Type B pancreatic cell (in vitro differentiated cells): Measurements from ENCODE around the gene LINC00237. TPM values are rescaled to one million over a fixed set of nuclear protein-coding genes. Genes with fewer than 3 reads are reported as not detected.

Experiments used
- DNase-seq: peaks from one replicate; pipeline ENCODE4 v3.0.0; 2021; ENCODE audit warnings: mixed read lengths; ENCODE audit not compliant: unreplicated experiment; ENCODE audit errors: extremely low spot score
- H3K27ac Mint-ChIP-seq: 2 replicates; pipeline ENCODE4 v1.8.0; 2021; ENCODE audit warnings: mild to moderate bottlenecking, mixed read lengths
- H3K27me3 Mint-ChIP-seq: 2 replicates; pipeline ENCODE4 v1.8.0; 2021; ENCODE audit warnings: mixed read lengths
- H3K36me3 Mint-ChIP-seq: 2 replicates; pipeline ENCODE4 v1.8.0; 2021; ENCODE audit warnings: mixed read lengths
- H3K4me1 Mint-ChIP-seq: one replicate; pipeline ENCODE4 v1.8.0; 2021; ENCODE audit warnings: mixed read lengths; ENCODE audit not compliant: unreplicated experiment
- H3K4me3 Mint-ChIP-seq: 2 replicates; pipeline ENCODE4 v1.8.0; 2021; ENCODE audit warnings: mild to moderate bottlenecking, mixed read lengths
- H3K9me3 Mint-ChIP-seq: 2 replicates; pipeline ENCODE4 v1.8.0; 2021; ENCODE audit warnings: mixed read lengths
- total RNA-seq: library from RNA; stranded (reverse); gene quantifications from 2 replicates; pipeline ENCODE4 v1.2.1, GENCODE V29; 2021; ENCODE audit warnings: low replicate concordance
- TF ChIP-seq, protein P1 (sequence below): fragments of 200-600 bp; sonication (generic); conservative IDR thresholded peaks from 2 replicates; pipeline ENCODE4 v1.5.0; 2021; ENCODE audit warnings: antibody characterized with exemption, mild to moderate bottlenecking

Gene LINC00237
- total RNA-seq, 1 donor from 2014 or later, result not detected

DNA sequence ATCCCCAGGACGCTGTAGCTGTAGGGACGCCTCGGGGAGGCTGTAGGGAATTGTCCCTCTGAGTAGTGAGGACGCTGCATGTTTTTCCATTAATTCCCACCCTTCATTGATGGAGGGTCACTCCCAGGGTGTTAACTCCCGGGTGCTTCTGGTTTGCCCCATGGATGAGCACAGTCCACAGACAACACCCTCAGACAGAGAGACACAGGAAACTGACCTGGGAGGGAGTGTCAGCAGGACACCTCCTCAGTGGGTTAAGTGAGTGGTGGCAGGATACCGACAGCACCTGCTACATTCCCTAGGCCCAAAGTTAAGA, 53.5 kb downstream of the LINC00237 start:
- no peak for DNase-seq
- no peaks in the 10 kb centered on the region for H3K36me3 Mint-ChIP-seq
- peaks cover 13% of the 10 kb centered on the region for H3K27me3 Mint-ChIP-seq
- TF ChIP-seq, protein P1, sequence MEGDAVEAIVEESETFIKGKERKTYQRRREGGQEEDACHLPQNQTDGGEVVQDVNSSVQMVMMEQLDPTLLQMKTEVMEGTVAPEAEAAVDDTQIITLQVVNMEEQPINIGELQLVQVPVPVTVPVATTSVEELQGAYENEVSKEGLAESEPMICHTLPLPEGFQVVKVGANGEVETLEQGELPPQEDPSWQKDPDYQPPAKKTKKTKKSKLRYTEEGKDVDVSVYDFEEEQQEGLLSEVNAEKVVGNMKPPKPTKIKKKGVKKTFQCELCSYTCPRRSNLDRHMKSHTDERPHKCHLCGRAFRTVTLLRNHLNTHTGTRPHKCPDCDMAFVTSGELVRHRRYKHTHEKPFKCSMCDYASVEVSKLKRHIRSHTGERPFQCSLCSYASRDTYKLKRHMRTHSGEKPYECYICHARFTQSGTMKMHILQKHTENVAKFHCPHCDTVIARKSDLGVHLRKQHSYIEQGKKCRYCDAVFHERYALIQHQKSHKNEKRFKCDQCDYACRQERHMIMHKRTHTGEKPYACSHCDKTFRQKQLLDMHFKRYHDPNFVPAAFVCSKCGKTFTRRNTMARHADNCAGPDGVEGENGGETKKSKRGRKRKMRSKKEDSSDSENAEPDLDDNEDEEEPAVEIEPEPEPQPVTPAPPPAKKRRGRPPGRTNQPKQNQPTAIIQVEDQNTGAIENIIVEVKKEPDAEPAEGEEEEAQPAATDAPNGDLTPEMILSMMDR, result no peak
- peaks cover 11% of the 10 kb centered on the region for H3K9me3 Mint-ChIP-seq
- peaks cover 11% of the 10 kb centered on the region for H3K4me1 Mint-ChIP-seq
- no peak overlapping the region for H3K4me3 Mint-ChIP-seq
- no peak overlapping the region for H3K27ac Mint-ChIP-seq

DNA sequence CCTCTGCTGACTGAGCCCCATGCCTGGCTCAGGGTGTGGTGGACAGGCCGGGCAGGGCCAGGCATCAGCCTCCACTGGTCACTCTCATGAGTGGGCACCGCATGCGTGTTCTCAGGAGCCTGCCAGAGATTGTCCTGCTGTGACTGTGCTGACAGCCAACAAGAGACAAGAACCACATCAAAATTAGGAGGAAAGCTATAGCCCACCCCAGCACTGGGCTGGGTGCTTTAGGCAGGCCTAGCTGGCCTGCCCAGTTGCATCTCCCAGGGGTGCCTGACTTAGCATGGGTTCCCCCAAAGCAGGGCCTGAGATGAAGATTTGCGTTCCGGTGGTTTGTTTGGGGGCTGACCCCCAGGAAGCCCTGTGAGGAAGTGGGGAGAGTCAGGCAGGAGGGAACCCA, 53.9 kb downstream of the LINC00237 start:
- TF ChIP-seq, protein P1, result no peak
- no peaks in the 10 kb centered on the region for H3K36me3 Mint-ChIP-seq
- DNase-seq, result no peak
- peaks cover 13% of the 10 kb centered on the region for H3K27me3 Mint-ChIP-seq
- peaks cover 11% of the 10 kb centered on the region for H3K4me1 Mint-ChIP-seq
- H3K9me3 Mint-ChIP-seq, result peaks cover 11% of the 10 kb centered on the region
- H3K4me3 Mint-ChIP-seq, result no peak overlapping the region
- no peak overlapping the region for H3K27ac Mint-ChIP-seq

DNA sequence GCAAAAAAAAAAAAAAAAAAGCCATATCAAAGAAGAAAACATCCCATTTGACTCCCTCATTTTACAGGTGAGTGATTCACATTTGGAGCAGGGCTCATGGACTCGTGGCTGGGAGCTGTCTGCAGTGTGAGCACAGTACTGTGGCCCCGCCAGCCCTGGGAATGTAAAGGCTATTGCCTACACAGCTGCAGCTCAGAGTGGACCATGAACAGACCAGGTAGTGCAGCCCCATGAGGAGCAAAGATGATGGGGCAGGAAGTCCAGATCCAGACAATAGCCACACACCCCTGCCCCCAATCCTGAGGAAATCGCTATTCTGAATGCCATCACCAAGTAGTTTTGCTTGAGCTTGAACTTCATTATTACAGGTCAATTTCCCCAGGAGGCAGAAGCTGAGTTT, 55.4 kb downstream of the LINC00237 start:
- Mint-ChIP-seq H3K4me1 (peaks cover 11% of the 10 kb centered on the region), H3K27ac (no peak overlapping the region), H3K27me3 (peaks cover 21% of the 10 kb centered on the region), H3K4me3 (no peak overlapping the region), H3K36me3 (no peaks in the 10 kb centered on the region), H3K9me3 (peaks cover 11% of the 10 kb centered on the region)
- TF ChIP-seq, protein P1, result no peak
- no peak for DNase-seq

DNA sequence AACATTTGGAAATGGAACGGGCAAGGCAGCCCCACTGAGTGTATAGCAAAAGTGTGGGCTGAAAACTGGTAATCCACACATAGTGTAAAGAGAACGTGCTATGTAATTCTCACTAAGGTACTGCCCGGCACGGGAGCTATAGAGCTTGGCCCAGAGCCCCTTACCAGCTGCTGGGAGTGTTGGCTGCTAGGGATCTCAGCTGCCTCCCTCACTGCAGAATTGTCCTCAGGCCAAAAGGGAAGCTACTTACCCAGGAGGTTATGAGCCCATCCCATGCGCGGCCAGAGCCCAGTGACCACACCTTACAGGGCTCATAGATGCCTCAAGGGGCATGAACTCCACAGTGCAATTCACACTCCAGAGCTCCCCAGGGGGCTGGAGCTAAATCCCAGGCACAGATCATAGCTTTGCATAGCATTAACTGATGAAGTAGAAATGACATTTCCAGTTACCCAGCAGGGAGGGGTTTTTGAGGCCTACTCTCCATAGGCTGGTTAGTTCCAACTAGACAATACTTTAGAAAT, 56.8 kb downstream of the LINC00237 start:
- Mint-ChIP-seq H3K27me3 (peaks cover 26% of the 10 kb centered on the region), H3K9me3 (peaks cover 11% of the 10 kb centered on the region), H3K27ac (no peak overlapping the region), H3K4me1 (peaks cover 11% of the 10 kb centered on the region), H3K36me3 (no peaks in the 10 kb centered on the region), H3K4me3 (no peak overlapping the region)
- DNase-seq, result no peak
- TF ChIP-seq, protein P1, result no peak

DNA sequence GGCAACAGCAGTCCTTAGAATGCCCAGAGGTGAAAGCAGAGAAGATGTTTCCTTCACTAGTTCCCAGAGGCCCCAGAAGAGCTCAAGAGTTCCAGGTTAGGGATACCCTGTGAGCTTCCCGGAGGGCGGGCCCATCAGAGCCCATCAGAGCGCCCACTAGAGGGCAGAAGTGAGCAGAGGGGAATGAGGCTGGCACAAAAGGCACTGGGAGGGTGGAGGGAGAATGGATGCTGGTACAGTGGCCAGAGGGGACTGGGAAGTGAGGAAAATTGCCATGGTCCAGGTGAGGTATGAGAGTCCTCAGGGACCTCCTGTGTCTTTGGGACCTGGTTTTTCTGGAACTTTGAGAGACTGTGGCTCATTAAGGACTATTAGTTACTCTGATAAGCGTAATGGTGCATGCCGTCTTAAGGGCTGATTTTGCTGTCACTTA, 57.3 kb downstream of the LINC00237 start:
- peaks cover 11% of the 10 kb centered on the region for H3K4me1 Mint-ChIP-seq
- H3K9me3 Mint-ChIP-seq, result peaks cover 11% of the 10 kb centered on the region
- TF ChIP-seq, protein P1, result peak; percentile 71
- no peak for DNase-seq
- H3K27ac Mint-ChIP-seq, result no peak overlapping the region
- no peak overlapping the region for H3K4me3 Mint-ChIP-seq
- no peaks in the 10 kb centered on the region for H3K36me3 Mint-ChIP-seq
- peaks cover 28% of the 10 kb centered on the region for H3K27me3 Mint-ChIP-seq

DNA sequence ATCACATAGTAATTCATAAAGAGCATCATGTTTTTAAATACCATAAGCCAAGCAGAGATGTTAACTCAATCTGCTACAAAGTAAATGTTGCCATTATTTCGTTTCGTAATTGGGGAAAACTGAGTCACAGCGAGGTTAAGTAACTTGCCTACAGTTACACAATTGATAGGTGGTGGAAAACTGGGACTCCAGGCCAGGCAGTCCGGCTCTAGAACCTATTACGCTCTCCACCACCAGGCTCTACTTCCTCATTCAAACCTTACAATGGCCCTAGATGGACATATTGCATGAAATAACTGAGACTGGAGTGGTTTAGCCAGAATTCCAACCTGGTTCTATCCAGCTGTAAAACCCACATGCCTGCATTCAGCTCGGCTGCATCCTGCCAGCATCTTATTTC, 58.2 kb downstream of the LINC00237 start:
- TF ChIP-seq, protein P1, result no peak
- Mint-ChIP-seq H3K36me3 (no peaks in the 10 kb centered on the region), H3K4me3 (no peak overlapping the region), H3K27ac (no peak overlapping the region), H3K27me3 (peaks cover 23% of the 10 kb centered on the region), H3K4me1 (peaks cover 4% of the 10 kb centered on the region), H3K9me3 (peaks cover 11% of the 10 kb centered on the region)
- DNase-seq, result no peak
